Spleen (tissue), 11 donors: Measurements from ENCODE around the gene LASP1. TPM values are rescaled to one million over a fixed set of nuclear protein-coding genes. Genes with fewer than 3 reads are reported as not detected.

ENCODE experiments used
- DNase-seq: peaks from one replicate; pipeline ENCODE4 v3.0.0-alpha.2; 2020
- H3K27ac ChIP-seq, 8 donors: fragments of 200-600 bp; sonication (generic) in 7 of 8; 1 replicate in 4 of 8; 2 replicates in 4 of 8; pipeline versions ENCODE4 v1.5.0 to v1.8.0; 2016 to 2021; ENCODE audit warnings: inconsistent platforms in 4 of 8, mild to moderate bottlenecking in 4 of 8, moderate library complexity in 1 of 8
- H3K27me3 ChIP-seq, 7 donors: fragments of 200-600 bp; sonication (generic) in 6 of 7; replicated peaks in 1 of 7; 1 replicate in 4 of 7; 2 replicates in 3 of 7; pipeline versions ENCODE4 v1.5.0 to v1.8.0; 2016 to 2021; ENCODE audit warnings: inconsistent platforms in 3 of 7, mild to moderate bottlenecking in 1 of 7
- H3K36me3 ChIP-seq, 6 donors: fragments of 200-600 bp; sonication (generic) in 5 of 6; 1 replicate in 4 of 6; 2 replicates in 2 of 6; pipeline versions ENCODE4 v1.5.0 to v1.8.0; 2016 to 2021; ENCODE audit warnings: inconsistent platforms in 2 of 6
- H3K4me1 ChIP-seq, 6 donors: fragments of 200-600 bp; sonication (generic) in 5 of 6; 1 replicate in 3 of 6; 2 replicates in 3 of 6; pipeline versions ENCODE4 v1.5.0 to v1.8.0; 2016 to 2021; ENCODE audit warnings: inconsistent platforms in 3 of 6
- H3K4me3 ChIP-seq, 8 donors: fragments of 200-600 bp; sonication (generic) in 7 of 8; 1 replicate in 4 of 8; 2 replicates in 4 of 8; pipeline versions ENCODE4 v1.5.0 to v1.8.0; 2016 to 2021; ENCODE audit warnings: inconsistent platforms in 4 of 8, mild to moderate bottlenecking in 4 of 8, moderate library complexity in 2 of 8
- H3K9me3 ChIP-seq, 8 donors: fragments of 200-600 bp; sonication (generic) in 7 of 8; 1 replicate in 4 of 8; 2 replicates in 4 of 8; pipeline versions ENCODE4 v1.5.0 to v1.8.0; 2016 to 2021; ENCODE audit warnings: inconsistent platforms in 4 of 8
- CTCF ChIP-seq, 11 experiments: fragments of 200-600 bp in 7 of 11; fragments of 450-650 bp in 4 of 11; sonication (generic) in 4 of 11; IDR thresholded peaks in 8 of 11; conservative IDR thresholded peaks in 3 of 11; 1 replicate in 7 of 11; 2 replicates in 4 of 11; pipeline versions ENCODE4 v1.4.0 to v1.8.0; 2016 to 2021; ENCODE audit warnings: antibody characterized with exemption in 11 of 11, inconsistent platforms in 4 of 11, mild to moderate bottlenecking in 1 of 11
- POLR2A ChIP-seq, 3 donors: fragments of 450-650 bp; IDR thresholded peaks; one replicate each; pipeline ENCODE4 v1.5.1; 2017; ENCODE audit warnings: antibody characterized with exemption in 3 of 3, mild to moderate bottlenecking in 1 of 3
- POLR2AphosphoS5 ChIP-seq, 3 donors: sonication (generic); formaldehyde crosslinking; IDR thresholded peaks; one replicate each; pipeline ENCODE4 v1.5.1; 2017; ENCODE audit warnings: antibody characterized with exemption in 3 of 3
- WGBS, 5 donors: extraction: QIAGEN DNeasy Blood & Tissue Kit in 3 of 5; methylation state at CpG; one replicate each; pipeline versions ENCODE4 v1.1.5 to v1.1.7; 2013 to 2018; 5-methylcytosine and 5-hydroxymethylcytosine counted together
- intact Hi-C: fragments of 100-400 bp; cut with DNase I; formaldehyde crosslinking; loops from one replicate; pipeline ENCODE4 v1.15.0; 2023; ENCODE audit warnings: low total_unique reads
- polyA plus RNA-seq, 3 donors: library from polyadenylated mRNA; stranded (reverse); fragments of 200-250 nt; gene quantifications; one replicate each; pipeline ENCODE4 v1.2.1, GENCODE V29; 2013
- total RNA-seq, 7 donors: library from RNA; depleted of rRNA in 3 of 7; stranded (reverse); fragments of >200 nt in 3 of 7; fragmentation: NEBNext Ultra II Directional in 4 of 7; extraction: Animal tissue kit (Norgen Biotek cat#: 25700) in 4 of 7; gene quantifications; one replicate each; pipeline versions ENCODE4 v1.1.0 to v1.2.1, GENCODE V29; 2016 to 2021
- donor health status: healthy with polysubstance abuse.
- donor health status: DM: no; HTN: no; CAD: no; lungs with moderate emphysema.
- donor health status: DM: no; HTN: no; CAD: no.
- donor health status: Bipolar disorder and iron deficiency.
- donor health status: healthy.
- donor health status: DM: no; HTN: no; CAD: no.
- donor health status: DM: yes; HTN: yes; CAD: no.

LASP1 gene
- total and polyA plus RNA-seq, 10 donors = 38.8 to 196 (median 143) TPM

GRCh38 chr17:38861399-38861843 lies 8.4 kb upstream of the LASP1 start:
- no peak for DNase-seq
- no peaks in the 10 kb centered on the region for H3K36me3 ChIP-seq
- H3K27me3 ChIP-seq = no peaks in the 10 kb centered on the region
- no peak overlapping the region for H3K27ac ChIP-seq
- intact Hi-C loops = no loop called here
- no peaks in the 10 kb centered on the region for H3K9me3 ChIP-seq
- peaks cover 0 to 14% (median 0%) of the 10 kb centered on the region in 6 donors for H3K4me1 ChIP-seq
- TF ChIP-seq CTCF (IDR thresholded peaks at IDR 0.05 in 8 of 11, conservative IDR thresholded peaks at IDR 0.05 in 3 of 11) = no peak
- no peak for TF ChIP-seq POLR2AphosphoS5 (IDR thresholded peaks at IDR 0.05)
- no peak for TF ChIP-seq POLR2A (IDR thresholded peaks at IDR 0.05)
- WGBS, 5 donors = 19 to 34% (median 24%) methylated on average over 8 of the region's 8 CpGs
- H3K4me3 ChIP-seq = no peak overlapping the region

DNA sequence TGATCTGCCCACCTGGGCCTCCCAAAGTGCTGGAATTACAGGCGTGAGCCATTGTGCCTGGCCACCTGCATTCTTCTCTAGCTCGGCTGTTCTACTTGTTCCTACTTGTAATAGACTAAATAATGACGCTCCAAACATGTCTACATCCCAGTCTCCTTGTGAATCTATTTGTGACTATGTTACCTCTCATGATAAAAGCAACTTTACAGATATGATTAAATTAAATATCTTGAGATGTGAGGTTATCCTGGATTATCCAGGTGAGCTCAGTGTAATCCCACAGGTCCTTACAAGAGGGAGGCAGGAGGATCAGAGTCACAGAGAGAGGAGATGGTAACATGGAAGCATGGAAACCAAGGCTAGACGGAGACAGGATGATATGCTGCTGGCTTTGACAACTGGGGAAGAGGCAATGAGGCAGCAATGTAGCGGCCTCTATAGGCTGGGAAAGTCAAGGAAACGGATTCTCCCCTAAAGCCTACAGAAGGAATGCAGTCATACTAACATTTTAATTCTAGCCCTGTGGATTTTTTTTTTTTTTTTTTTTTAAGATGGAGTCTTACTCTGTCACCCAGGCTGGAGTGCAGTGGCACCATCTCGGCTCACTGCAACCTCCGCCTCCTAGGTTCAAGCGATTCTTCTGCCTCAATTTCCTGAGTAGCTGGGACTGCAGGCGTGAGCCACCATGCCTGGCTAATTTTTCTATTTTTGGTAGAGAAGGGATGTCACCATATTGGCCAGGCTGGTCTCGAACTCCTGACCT lies 5.0 kb upstream of the LASP1 start:
- H3K4me1 ChIP-seq = peaks cover 11 to 36% (median 21%) of the 10 kb centered on the region in 6 donors
- no peaks in the 10 kb centered on the region for H3K27me3 ChIP-seq
- TF ChIP-seq POLR2A (IDR thresholded peaks at IDR 0.05) = no peak
- no peak for TF ChIP-seq CTCF (IDR thresholded peaks at IDR 0.05 in 8 of 11, conservative IDR thresholded peaks at IDR 0.05 in 3 of 11)
- no peak for TF ChIP-seq POLR2AphosphoS5 (IDR thresholded peaks at IDR 0.05)
- no peaks in the 10 kb centered on the region for H3K36me3 ChIP-seq
- WGBS, 5 donors = 65 to 82% (median 78%) methylated on average over 11 of the region's 11 CpGs
- no peak for DNase-seq
- no peak overlapping the region for H3K27ac ChIP-seq
- H3K9me3 ChIP-seq = no peaks in the 10 kb centered on the region
- intact Hi-C loops = no loop called here
- H3K4me3 ChIP-seq = no peak overlapping the region

DNA sequence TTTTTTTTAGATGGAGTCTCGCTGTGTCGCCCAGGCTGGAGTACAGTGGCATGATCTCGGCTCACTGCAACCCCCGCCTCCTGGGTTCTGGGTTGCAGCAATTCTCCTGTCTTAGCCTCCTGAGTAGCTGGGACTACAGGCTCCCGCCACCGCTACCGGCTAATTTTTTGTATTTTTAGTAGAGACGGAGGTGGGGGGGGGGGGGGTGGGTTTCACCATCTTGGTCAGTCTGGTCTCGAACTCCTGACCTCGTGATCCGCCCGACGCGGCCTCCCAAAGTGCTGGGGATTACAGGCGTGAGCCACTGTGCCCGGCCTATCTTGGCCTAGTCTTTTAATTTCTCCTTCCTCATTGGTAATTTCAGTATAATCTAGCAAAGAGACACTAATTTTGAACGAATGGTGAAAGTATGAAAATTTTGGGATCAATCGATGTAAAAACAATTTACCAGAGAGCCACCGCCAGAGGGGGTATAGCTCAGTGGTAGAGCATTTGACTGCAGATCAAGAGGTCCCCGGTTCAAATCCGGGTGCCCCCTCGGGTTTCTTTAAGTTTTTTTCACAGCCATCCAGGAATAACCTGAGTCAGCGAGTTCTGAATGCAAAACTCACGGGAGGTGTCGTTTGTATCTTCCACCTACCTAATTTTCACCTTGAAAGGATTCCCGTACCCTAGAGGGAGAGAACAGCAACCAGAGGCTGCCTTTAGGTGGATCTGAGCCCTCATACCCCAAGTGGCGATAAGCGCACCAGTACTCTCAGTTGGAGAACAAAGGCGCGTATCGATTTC lies 2.5 kb upstream of the LASP1 start:
- intact Hi-C loops = no loop called here
- H3K27ac ChIP-seq = peak overlapping the region; percentile 87 to 99 (median 97)
- WGBS, 5 donors = 21 to 39% (median 29%) methylated on average over 31 of the region's 31 CpGs

More for the DNA sequence above, 2.5 kb upstream of the LASP1 start:
- TF ChIP-seq CTCF (IDR thresholded peaks at IDR 0.05 in 8 of 11, conservative IDR thresholded peaks at IDR 0.05 in 3 of 11) (peak in 6 of 11 experiments; percentile 13 to 61 (median 42)), POLR2AphosphoS5 (IDR thresholded peaks at IDR 0.05) (no peak)
- peaks cover 0 to 6% (median 0%) of the 10 kb centered on the region in 6 donors for H3K36me3 ChIP-seq
- peaks cover 20 to 54% (median 33%) of the 10 kb centered on the region in 6 donors for H3K4me1 ChIP-seq
- peak overlapping the region in 7 of 8 donors; percentile 21 to 100 (median 94) for H3K4me3 ChIP-seq
- no peak for DNase-seq
- no peaks in the 10 kb centered on the region for H3K9me3 ChIP-seq
- H3K27me3 ChIP-seq = no peaks in the 10 kb centered on the region
